CD4-positive, alpha-beta T cell treated with Interleukin-17A for 1 hour (primary cell): ENCODE data around the gene IL3.
A peak's percentile ranks its signal among the peaks of the same experiment; 100 is the strongest.

Experiments
- DNase-seq: peaks from one replicate; pipeline ENCODE4 v3.0.0-alpha.2; 2020

Gene IL3

DNA sequence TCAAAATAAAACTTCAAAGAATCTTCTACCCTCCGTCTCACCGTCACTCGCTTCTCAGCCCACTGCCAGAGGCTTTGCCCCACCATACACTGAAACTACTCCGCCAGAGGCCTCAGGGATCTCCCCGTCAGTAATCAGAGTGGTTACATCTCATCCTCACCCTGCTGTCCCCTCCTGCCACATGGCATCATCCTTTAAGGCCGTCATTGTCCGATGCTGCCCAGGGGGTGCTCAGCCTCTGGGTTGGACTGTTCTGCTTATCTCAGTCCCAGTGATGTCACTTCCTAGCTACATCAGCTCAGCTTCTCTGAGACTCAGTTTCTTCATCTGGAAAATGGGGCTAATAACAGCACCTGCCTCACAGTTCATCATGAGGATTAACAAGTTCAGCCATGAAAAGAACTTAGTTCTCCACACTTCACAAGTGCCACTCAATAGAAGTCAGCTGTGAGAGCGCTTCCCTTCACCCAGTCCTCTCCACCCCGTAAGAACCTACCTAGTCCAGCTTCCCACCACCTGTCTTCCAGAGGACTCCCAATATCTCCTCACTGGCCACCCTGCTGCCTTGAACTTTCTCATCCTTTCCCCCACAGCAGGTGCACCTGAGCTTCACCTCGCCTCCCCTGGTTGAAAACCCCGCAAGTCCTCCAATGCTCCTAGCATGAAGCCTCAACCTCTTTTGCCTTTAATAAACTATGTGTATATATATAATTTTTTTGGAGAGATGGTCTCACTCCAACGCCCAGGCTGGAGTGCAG lies 2.8 kb upstream of the IL3 start:
- no peak for DNase-seq

- DNase-seq, result no peak
Observed at GRCh38 chr5:132058646-132059042, 1.8 kb upstream of the IL3 start.

DNA sequence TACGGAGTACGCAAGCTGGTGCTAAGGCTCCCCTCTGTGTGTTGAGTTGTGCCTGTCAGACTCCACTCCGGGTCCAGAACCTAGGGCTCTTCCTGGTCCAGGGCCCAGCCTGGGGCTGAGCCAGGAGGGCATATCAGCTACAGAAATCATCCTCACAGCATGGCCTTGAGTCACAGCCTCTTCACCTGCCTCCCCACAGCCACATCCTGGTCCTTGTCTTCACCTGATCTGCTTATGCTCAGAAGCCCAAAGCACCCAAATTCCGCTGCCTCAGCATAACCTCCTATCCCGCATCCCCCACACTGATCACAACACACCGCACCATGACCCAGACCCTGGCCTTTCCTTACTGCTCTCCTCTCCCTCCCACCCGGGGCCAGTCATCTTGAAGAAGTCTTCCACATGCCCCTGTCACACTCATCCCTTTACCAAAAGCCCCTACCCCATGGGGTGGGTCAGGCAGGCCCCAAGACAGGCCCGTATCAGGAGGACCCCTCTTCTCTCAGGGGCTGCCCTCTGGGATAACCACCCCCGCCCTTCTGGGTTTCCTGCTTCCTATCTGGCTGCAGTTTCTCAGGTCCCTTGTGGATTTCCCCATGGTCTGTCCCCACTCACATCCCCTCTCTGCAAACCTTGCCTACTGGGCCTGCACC lies 1.3 kb upstream of the IL3 start:
- peak; percentile 53 for DNase-seq

DNA sequence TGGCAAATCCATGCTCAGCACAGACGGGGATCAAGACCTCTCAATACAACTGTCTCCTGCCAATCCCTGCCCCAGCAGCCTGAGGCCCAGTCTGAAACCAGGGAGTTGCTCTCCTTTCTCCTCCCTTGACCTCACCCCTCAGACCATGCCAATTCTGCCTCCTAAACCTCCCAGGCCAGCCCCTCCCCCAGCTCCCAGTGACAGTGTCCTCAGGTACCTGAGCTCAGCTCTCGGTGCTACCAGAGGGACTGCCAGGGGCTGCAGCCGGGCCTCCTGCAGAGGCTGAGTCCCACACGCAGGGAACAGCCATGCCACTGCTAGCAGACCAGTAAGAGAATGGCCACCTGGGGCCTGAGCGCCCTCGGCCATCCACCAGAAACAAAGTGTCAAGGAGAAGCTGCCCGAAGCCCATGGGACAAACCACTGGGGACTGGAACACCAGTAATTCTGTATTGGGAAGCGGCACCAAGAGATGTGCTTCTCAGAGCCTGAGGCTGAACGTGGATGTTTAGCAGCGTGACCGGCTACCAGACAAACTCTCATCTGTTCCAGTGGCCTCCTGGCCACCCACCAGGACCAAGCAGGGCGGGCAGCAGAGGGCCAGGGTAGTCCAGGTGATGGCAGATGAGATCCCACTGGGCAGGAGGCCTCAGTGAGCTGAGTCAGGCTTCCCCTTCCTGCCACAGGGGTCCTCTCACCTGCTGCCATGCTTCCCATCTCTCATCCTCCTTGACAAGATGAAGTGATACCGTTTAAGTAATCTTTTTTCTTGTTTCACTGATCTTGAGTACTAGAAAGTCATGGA lies 557 bp upstream of the IL3 start:
- DNase-seq, result no peak

- DNase-seq, result peak; percentile 81
Observed at GRCh38 chr5:132063090-132063911, 2.8 kb downstream of the IL3 start.

GRCh38 chr5:132064140-132064539 lies 3.7 kb downstream of the IL3 start:
- DNase-seq, result no peak

DNA sequence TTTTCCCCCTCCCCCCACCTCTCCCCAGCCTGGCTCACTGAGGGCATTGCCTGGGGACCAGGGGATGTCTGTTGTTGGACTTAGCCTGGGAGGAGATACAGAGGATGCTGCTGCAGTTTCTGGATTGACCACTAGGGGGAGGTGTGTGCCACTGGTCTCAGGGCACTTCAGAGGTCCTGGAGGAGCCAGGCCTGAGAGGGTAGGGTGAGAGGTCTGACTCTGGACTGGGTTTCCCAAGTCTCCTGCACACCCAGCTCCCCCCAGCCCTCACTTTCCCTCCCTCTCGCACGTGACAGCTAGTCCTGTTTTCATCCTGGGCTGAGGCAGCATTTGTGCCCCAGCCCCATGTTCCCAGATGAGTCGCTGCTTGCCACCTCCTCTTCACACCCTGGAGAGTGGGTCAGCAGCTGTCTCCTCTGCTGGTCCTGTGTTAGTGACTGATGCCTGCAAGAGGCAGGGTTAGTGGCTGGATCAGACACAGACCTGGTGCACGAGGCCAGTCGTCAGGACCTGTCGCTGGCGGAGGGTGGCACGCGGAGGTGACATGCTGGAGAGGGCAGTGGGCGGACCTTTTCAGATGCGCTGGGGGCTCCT lies 4.4 kb downstream of the IL3 start:
- DNase-seq, result peak; percentile 82

DNA sequence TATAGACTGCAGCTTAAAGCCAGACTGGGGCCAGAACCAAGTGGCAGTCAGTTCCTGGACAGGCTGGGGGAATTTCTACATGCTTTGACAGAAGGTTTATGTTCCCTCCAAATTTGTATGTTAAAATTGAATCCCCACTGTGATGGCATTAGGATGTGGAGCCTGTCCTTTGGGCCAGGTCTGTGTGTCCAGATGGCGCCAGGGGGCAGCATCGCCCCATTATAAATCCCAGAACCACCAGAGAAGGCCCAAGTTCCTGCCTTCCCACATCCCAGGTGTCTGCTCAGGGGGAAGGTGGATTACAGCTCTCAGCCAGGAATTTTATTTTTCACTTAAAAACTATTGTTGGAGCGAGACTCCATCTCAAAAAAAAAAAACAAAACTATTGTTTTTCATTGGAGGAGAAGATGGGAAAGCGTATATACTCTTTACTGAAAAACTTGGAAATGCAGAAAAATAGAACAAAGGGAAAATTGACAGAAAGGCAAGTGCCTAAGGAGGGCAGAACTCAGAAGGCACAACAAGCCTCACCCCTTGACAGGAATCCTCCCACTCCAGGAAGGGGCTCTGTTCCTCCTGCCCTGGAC lies 5.0 kb downstream of the IL3 start:
- peak; percentile 62 for DNase-seq

GRCh38 chr5:132065951-132066701 lies 5.7 kb downstream of the IL3 start:
- DNase-seq, result no peak

DNA sequence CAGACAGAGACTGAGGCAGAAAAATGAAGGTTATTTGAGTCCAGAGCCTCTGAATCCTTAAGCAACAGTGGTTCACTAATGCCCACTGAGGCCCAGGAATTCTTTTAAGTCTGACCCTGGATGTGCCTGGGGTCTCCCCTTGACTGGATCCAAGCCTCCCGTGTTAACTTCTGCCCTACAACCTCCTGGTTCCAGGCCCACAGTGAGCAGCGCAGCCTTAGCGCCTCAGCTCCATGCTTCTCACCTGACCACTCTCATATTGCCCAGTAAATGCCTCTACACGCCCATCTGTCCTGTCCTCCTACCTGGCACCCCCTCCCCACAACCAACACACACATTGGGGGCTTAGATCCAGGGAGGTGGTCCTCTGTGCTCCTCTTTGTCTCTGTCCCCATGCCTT lies 6.4 kb downstream of the IL3 start:
- DNase-seq, result no peak

DNA sequence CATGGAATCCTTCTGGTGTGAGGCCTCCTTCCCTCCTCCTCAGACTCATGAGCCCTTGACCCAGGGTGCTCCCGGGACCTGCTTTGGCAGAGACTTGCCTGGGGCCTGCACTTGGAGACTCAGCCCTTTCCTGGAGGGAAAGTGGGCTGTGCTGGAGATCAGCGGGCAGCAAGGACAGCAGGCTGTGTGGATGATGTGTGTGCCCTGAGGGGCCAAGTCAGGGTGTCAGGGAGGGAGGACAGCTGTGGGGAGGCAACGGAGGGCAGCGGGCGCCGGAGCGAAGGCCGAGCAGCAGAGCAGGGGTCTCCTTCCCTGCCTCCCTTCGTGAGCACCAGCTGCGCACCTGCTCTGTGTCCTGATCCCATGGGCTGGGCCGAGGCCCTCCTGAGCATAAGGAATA lies 7.0 kb downstream of the IL3 start:
- no peak for DNase-seq

- DNase-seq, result no peak
Observed at GRCh38 chr5:132067941-132068808, 7.7 kb downstream of the IL3 start.

DNA sequence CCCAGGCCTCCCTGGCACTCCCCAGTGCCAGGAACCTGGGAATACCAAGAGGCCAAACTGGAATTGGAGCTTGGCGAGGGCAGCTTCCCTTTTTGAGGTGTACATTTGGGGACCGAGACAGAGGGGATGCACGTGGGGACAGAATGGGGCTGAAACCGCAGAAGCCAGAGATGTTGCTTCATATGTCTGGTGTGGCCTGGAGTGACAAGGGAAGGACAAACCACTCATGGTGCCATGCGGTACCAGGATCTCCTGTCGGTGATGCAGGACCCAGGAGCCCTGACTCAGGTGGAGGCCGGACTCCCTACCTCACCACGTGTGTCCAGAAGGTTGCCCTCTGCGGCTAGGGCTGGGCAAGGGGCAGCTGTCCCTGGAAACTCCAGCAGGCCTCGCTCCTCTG lies 9.1 kb downstream of the IL3 start:
- DNase-seq, result no peak

DNA sequence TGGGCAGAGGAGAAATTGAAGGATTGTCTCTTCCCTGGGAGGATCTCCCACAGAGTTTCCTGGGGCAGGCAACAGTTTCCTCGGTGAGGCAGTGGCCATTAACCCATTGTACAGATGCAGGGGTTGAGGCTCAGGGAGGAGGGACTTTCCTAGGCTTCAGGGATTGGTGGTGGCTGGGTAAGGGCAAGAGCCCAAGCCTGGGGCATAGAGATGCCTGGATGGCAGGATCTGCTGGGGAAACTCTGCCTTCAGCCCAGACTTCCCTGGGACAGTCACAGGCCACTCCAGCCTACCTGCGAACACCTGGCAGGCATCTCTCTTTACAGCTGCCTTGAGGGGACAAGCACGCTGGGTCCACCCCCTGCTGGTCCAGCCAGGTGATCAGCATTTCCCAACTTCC lies 9.5 kb downstream of the IL3 start:
- DNase-seq, result no peak

DNA sequence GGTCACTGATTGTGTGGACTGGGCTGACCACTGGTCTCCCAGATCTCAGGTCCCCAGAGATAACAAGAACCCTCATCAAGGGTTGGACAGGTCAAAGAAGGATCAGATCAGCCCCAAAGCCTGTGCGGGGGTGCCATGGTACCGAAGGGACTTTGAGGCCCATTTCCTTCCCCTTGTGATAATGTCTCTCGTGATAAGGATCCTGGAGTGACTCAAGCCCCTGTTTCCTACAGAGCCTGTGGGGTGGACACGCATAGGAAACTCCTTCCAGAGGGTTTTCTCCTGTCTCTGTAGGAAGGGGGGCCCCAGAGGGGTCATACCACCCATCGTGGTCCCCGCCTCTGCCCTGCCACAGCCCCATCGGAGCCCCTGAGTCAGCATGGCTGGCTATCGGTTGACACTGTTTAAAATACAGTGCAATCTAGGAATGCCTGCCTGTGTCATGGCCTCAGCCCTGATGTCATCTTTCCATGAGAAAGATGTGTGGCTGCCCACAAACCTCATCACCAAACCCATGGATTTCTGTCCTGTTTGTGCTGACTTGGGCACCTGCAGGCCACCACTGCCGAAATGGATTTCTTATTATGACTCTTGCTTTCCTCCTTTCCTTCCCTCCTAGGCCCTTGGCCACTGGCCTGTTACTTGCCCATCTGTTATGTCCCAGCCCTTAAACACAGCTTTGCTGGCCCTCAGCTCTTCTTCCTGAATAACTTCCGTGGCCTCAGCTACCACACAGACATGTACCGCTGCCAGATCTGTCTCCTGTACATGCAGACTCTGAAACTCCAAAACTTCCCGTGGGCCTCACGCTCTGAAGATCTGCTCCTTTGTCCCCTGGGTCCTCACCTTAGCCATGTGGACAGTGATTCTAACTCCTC lies 10.2 kb downstream of the IL3 start:
- no peak for DNase-seq

GRCh38 chr5:132071338-132071707 lies 10.9 kb downstream of the IL3 start:
- DNase-seq, result no peak

GRCh38 chr5:132072070-132072469 lies 11.6 kb downstream of the IL3 start:
- DNase-seq, result no peak

- no peak for DNase-seq
Observed at GRCh38 chr5:132072528-132072927, 12.1 kb downstream of the IL3 start.

DNA sequence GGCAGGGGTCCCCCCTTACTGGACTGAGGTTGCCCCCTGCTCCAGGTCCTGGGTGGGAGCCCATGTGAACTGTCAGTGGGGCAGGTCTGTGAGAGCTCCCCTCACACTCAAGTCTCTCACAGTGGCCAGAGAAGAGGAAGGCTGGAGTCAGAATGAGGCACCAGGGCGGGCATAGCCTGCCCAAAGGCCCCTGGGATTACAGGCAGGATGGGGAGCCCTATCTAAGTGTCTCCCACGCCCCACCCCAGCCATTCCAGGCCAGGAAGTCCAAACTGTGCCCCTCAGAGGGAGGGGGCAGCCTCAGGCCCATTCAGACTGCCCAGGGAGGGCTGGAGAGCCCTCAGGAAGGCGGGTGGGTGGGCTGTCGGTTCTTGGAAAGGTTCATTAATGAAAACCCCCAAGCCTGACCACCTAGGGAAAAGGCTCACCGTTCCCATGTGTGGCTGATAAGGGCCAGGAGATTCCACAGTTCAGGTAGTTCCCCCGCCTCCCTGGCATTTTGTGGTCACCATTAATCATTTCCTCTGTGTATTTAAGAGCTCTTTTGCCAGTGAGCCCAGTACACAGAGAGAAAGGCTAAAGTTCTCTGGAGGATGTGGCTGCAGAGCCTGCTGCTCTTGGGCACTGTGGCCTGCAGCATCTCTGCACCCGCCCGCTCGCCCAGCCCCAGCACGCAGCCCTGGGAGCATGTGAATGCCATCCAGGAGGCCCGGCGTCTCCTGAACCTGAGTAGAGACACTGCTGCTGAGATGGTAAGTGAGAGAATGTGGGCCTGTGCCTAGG lies 13.0 kb downstream of the IL3 start, which contains the start of gene CSF2:
Gene CSF2 (plus strand): TSS at position 559 of the 783 bp plus-strand sequence. CDS start 35 bp downstream, at position 594.
- no peak for DNase-seq
